RWPE2 (cell line): ENCODE data around the gene NRG3.
A peak's percentile ranks its signal among the peaks of the same experiment; 100 is the strongest.

Experiments used
- ATAC-seq: fragments of 200-7000 bp; cut with Tn5 transposase; 3 replicates; pipeline ENCODE4 v1.9.1; 2021; ENCODE audit warnings: low read depth
- DNase-seq: peaks from one replicate; pipeline ENCODE4 v3.0.0-alpha.2; 2020; ENCODE audit warnings: low spot score
- H3K27ac ChIP-seq: fragments of 450-650 bp; 2 replicates; pipeline ENCODE4 v1.5.1; 2017; ENCODE audit warnings: mild to moderate bottlenecking; ENCODE audit not compliant: poor library complexity, severe bottlenecking
- H3K27me3 ChIP-seq: fragments of 250-450 bp; sonication (Bioruptor Pico); 2 replicates; pipeline ENCODE4 v1.5.1; 2021; ENCODE audit warnings: mild to moderate bottlenecking, moderate library complexity; ENCODE audit not compliant: insufficient read depth, poor library complexity, severe bottlenecking
- H3K36me3 ChIP-seq: fragments of 250-450 bp; sonication (Bioruptor Pico); 2 replicates; pipeline ENCODE4 v1.5.1; 2020; ENCODE audit warnings: low read depth, mild to moderate bottlenecking, moderate library complexity
- H3K4me1 ChIP-seq: fragments of 250-450 bp; sonication (Bioruptor Pico); 2 replicates; pipeline ENCODE4 v1.5.1; 2021; ENCODE audit warnings: mild to moderate bottlenecking, moderate library complexity; ENCODE audit not compliant: insufficient read depth, poor library complexity, severe bottlenecking
- H3K4me3 ChIP-seq: fragments of 250-450 bp; sonication (Bioruptor Pico); 2 replicates; pipeline ENCODE4 v1.5.1; 2021; ENCODE audit warnings: mild to moderate bottlenecking, moderate library complexity; ENCODE audit not compliant: severe bottlenecking
- H3K9me3 ChIP-seq: fragments of 250-450 bp; sonication (Bioruptor Pico); 2 replicates; pipeline ENCODE4 v1.5.1; 2021; ENCODE audit warnings: mild to moderate bottlenecking, moderate library complexity; ENCODE audit not compliant: severe bottlenecking
- TF ChIP-seq, protein P1 (sequence below): fragments of 450-650 bp; IDR thresholded peaks from one replicate; pipeline ENCODE4 v1.5.1; 2017; ENCODE audit warnings: mild to moderate bottlenecking, moderate library complexity; ENCODE audit not compliant: poor library complexity, severe bottlenecking

Gene NRG3

GRCh38 chr10:82821043-82821442 lies 946.0 kb downstream of the NRG3 start:
- H3K27ac ChIP-seq: no peak overlapping the region
- TF ChIP-seq, protein P1, sequence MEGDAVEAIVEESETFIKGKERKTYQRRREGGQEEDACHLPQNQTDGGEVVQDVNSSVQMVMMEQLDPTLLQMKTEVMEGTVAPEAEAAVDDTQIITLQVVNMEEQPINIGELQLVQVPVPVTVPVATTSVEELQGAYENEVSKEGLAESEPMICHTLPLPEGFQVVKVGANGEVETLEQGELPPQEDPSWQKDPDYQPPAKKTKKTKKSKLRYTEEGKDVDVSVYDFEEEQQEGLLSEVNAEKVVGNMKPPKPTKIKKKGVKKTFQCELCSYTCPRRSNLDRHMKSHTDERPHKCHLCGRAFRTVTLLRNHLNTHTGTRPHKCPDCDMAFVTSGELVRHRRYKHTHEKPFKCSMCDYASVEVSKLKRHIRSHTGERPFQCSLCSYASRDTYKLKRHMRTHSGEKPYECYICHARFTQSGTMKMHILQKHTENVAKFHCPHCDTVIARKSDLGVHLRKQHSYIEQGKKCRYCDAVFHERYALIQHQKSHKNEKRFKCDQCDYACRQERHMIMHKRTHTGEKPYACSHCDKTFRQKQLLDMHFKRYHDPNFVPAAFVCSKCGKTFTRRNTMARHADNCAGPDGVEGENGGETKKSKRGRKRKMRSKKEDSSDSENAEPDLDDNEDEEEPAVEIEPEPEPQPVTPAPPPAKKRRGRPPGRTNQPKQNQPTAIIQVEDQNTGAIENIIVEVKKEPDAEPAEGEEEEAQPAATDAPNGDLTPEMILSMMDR: no peak
- H3K4me1 ChIP-seq: peaks cover 6% of the 10 kb centered on the region
- H3K9me3 ChIP-seq: peaks cover 3% of the 10 kb centered on the region
- H3K4me3 ChIP-seq: no peak overlapping the region
- H3K36me3 ChIP-seq: no peaks in the 10 kb centered on the region
- H3K27me3 ChIP-seq: no peaks in the 10 kb centered on the region
- ATAC-seq (no peak), DNase-seq (no peak)

DNA sequence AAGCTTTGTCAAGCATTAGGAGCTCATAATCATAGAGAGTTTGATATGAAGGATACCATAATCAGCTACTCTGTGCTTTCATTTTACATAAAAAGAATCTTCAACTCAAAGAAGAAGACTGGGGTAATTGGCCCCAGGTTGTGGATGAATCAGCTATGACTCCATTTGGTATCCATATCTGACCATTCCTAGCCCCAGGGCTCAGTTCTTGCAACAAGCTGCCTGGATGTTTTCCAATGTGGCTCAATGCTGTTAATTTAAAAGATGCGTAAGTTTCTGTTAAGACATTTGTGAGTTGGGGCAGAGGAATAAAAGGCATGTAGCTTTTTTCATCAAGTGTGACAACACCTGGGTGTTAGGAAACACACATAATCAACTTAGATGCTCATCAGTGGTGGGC lies 951.1 kb downstream of the NRG3 start:
- TF ChIP-seq, protein P1: no peak
- no peaks in the 10 kb centered on the region for H3K9me3 ChIP-seq
- no peak overlapping the region for H3K4me3 ChIP-seq
- peaks cover 9% of the 10 kb centered on the region for H3K4me1 ChIP-seq
- peak; percentile 80 for ATAC-seq
- H3K36me3 ChIP-seq: no peaks in the 10 kb centered on the region
- peak; percentile 71 for DNase-seq
- H3K27me3 ChIP-seq: no peaks in the 10 kb centered on the region
- peak overlapping the region; percentile 29 for H3K27ac ChIP-seq

GRCh38 chr10:82827901-82828300 lies 952.9 kb downstream of the NRG3 start:
- TF ChIP-seq, protein P1: no peak
- no peaks in the 10 kb centered on the region for H3K36me3 ChIP-seq
- no peak overlapping the region for H3K27ac ChIP-seq
- no peaks in the 10 kb centered on the region for H3K9me3 ChIP-seq
- peaks cover 9% of the 10 kb centered on the region for H3K4me1 ChIP-seq
- DNase-seq (no peak), ATAC-seq (no peak)
- no peaks in the 10 kb centered on the region for H3K27me3 ChIP-seq
- H3K4me3 ChIP-seq: no peak overlapping the region

GRCh38 chr10:82847242-82847641 lies 972.2 kb downstream of the NRG3 start:
- no peaks in the 10 kb centered on the region for H3K4me1 ChIP-seq
- H3K9me3 ChIP-seq: no peaks in the 10 kb centered on the region
- no peaks in the 10 kb centered on the region for H3K27me3 ChIP-seq
- TF ChIP-seq, protein P1: no peak
- no peak overlapping the region for H3K27ac ChIP-seq
- no peaks in the 10 kb centered on the region for H3K36me3 ChIP-seq
- no peak overlapping the region for H3K4me3 ChIP-seq
- DNase-seq: no peak
- no peak for ATAC-seq

DNA sequence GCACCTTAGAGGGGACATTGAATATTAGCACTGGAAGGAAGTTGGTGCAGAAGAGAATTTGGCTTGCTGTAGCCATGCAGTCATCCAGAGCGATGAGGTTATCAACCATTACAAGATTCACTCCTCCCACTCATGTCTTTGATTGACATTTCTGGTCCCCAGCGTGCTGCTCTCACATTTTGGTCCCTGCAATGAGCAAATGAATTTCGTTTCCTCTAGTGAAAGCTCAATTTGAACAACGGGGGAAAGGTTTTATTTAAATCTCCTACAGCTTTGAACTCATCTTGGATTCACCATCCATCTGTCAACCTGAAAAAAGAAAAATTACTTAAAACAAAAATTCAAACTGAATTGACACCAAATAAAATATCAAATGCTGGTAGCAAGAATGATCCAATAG lies 975.2 kb downstream of the NRG3 start:
- TF ChIP-seq, protein P1: no peak
- ATAC-seq (no peak), DNase-seq (no peak)
- H3K27ac ChIP-seq: no peak overlapping the region
- no peaks in the 10 kb centered on the region for H3K27me3 ChIP-seq
- no peak overlapping the region for H3K4me3 ChIP-seq
- H3K4me1 ChIP-seq: no peaks in the 10 kb centered on the region
- H3K36me3 ChIP-seq: no peaks in the 10 kb centered on the region
- no peaks in the 10 kb centered on the region for H3K9me3 ChIP-seq
